ENCODE results near the gene APOM.
A peak's percentile ranks its signal among the peaks of the same experiment; 100 is the strongest.

The APOM gene

GRCh38 chr6:31686483-31686882 lies 30.8 kb downstream of the APOM start:
- DNase-seq: no peak

- no peak for DNase-seq
Observed at GRCh38 chr6:31687321-31687720, 31.6 kb downstream of the APOM start.

GRCh38 chr6:31687860-31688693 lies 32.4 kb downstream of the APOM start:
- DNase-seq: no peak

GRCh38 chr6:31689249-31690110 lies 33.8 kb downstream of the APOM start:
- DNase-seq: no peak

GRCh38 chr6:31690231-31691077 lies 34.8 kb downstream of the APOM start:
- no peak for DNase-seq

- no peak for DNase-seq
Observed at GRCh38 chr6:31691078-31691463, 35.4 kb downstream of the APOM start.

GRCh38 chr6:31691564-31692108 lies 35.9 kb downstream of the APOM start:
- no peak for DNase-seq

- no peak for DNase-seq
Observed at GRCh38 chr6:31692353-31692752, 36.7 kb downstream of the APOM start.

- DNase-seq: no peak
Observed at GRCh38 chr6:31692886-31693285, 37.2 kb downstream of the APOM start.

GRCh38 chr6:31693535-31693934 lies 37.8 kb downstream of the APOM start:
- no peak for DNase-seq

GRCh38 chr6:31697555-31697954 lies 41.9 kb downstream of the APOM start:
- DNase-seq: no peak

GRCh38 chr6:31700740-31701401 lies 45.2 kb downstream of the APOM start:
- no peak for DNase-seq

GRCh38 chr6:31701666-31702404 lies 46.1 kb downstream of the APOM start:
- no peak for DNase-seq

- DNase-seq: no peak
Observed at GRCh38 chr6:31702405-31702818, 46.7 kb downstream of the APOM start.

GRCh38 chr6:31702819-31703716 lies 47.4 kb downstream of the APOM start, which contains the start of gene ABHD16A:
Gene ABHD16A (minus strand): TSS chr6:31703324. CDS start chr6:31703281, 43 bp downstream.
- peak; percentile 95 for DNase-seq

- DNase-seq: no peak
Observed at GRCh38 chr6:31705931-31706330, 50.2 kb downstream of the APOM start.

GRCh38 chr6:31706599-31706998 lies 50.9 kb downstream of the APOM start, which contains the start of gene LY6G6F:
Gene LY6G6F (plus strand): TSS chr6:31706866. CDS start chr6:31706907, 41 bp downstream.
- no peak for DNase-seq

- no peak for DNase-seq
Observed at GRCh38 chr6:31707701-31708100, 52.0 kb downstream of the APOM start.
